Hematopoietic multipotent progenitor cell (in vitro differentiated cells): ENCODE measurements around the gene NAP1L2. TPM values are rescaled to one million over a fixed set of nuclear protein-coding genes. Genes with fewer than 3 reads are reported as not detected.
A peak's percentile ranks its signal among the peaks of the same experiment; 100 is the strongest.
"Not testable (repeated sequence)": the region's sequence is repeated elsewhere in the genome, so short reads cannot be mapped to it uniquely, and the experiment has no call there.

ENCODE experiments used
- DNase-seq, 3 donors: peaks; one replicate each; pipeline ENCODE4 v3.0.0-alpha.2; 2011 to 2015; ENCODE audit warnings: low read depth in 2 of 3, low spot score in 2 of 3
- total RNA-seq: library from RNA; depleted of rRNA; stranded (reverse); fragments of >200 nt; gene quantifications from one replicate; pipeline ENCODE4 v1.2.3, GENCODE V29; 2012

Gene NAP1L2
- 2.4 TPM for total RNA-seq

- peak; percentile 1 to 71 (median 67) for DNase-seq
Observed at GRCh38 chrX:73214426-73215094, at the start of gene NAP1L2. Gene NAP1L2, minus strand, starts transcription at chrX:73214851. Its CDS starts 359 bp downstream, at chrX:73214492.

GRCh38 chrX:73262991-73263390, 48.3 kb upstream of the NAP1L2 start:
- DNase-seq = peak in 2 of 3 donors; percentile 2 to 50

GRCh38 chrX:73239242-73239641, 24.6 kb upstream of the NAP1L2 start:
- no peak for DNase-seq

- DNase-seq = no peak
Observed at GRCh38 chrX:73217621-73218020, 3.0 kb upstream of the NAP1L2 start.

- peak in 2 of 3 donors; percentile 3 to 14 for DNase-seq
Observed at GRCh38 chrX:73215246-73215645, 595 bp upstream of the NAP1L2 start.

- no peak for DNase-seq
Observed at GRCh38 chrX:73213734-73214425, 771 bp downstream of the NAP1L2 start.

- DNase-seq = no peak
Observed at GRCh38 chrX:73206366-73206765, 8.3 kb downstream of the NAP1L2 start.

GRCh38 chrX:73182502-73183114, 32.0 kb downstream of the NAP1L2 start:
- no peak for DNase-seq

- DNase-seq = not testable (repeated sequence)
Observed at GRCh38 chrX:73168945-73169344, 45.7 kb downstream of the NAP1L2 start.

Other genes with a start within 250 kb of the NAP1L2 start
- gene PABPC1L2B, start 211.9 kb downstream of the NAP1L2 start, total RNA-seq = not detected
- not detected for gene PABPC1L2A, start 135.3 kb downstream of the NAP1L2 start, total RNA-seq
- gene CDX4, start 232.2 kb upstream of the NAP1L2 start, total RNA-seq = not detected